Stimulated activated CD8-positive, alpha-beta memory T cell treated with anti-CD3 and anti-CD28 coated beads, Interleukin-4, amount 100 ng/mL, for 1 hour (primary cell): ENCODE results near the gene TUBGCP6.

ENCODE experiments used
- DNase-seq, 2 donors: peaks; one replicate each; pipeline ENCODE4 v3.0.0-alpha.2; 2020; ENCODE audit warnings: low read depth in 2 of 2, low spot score in 1 of 2

The TUBGCP6 gene, protein sequence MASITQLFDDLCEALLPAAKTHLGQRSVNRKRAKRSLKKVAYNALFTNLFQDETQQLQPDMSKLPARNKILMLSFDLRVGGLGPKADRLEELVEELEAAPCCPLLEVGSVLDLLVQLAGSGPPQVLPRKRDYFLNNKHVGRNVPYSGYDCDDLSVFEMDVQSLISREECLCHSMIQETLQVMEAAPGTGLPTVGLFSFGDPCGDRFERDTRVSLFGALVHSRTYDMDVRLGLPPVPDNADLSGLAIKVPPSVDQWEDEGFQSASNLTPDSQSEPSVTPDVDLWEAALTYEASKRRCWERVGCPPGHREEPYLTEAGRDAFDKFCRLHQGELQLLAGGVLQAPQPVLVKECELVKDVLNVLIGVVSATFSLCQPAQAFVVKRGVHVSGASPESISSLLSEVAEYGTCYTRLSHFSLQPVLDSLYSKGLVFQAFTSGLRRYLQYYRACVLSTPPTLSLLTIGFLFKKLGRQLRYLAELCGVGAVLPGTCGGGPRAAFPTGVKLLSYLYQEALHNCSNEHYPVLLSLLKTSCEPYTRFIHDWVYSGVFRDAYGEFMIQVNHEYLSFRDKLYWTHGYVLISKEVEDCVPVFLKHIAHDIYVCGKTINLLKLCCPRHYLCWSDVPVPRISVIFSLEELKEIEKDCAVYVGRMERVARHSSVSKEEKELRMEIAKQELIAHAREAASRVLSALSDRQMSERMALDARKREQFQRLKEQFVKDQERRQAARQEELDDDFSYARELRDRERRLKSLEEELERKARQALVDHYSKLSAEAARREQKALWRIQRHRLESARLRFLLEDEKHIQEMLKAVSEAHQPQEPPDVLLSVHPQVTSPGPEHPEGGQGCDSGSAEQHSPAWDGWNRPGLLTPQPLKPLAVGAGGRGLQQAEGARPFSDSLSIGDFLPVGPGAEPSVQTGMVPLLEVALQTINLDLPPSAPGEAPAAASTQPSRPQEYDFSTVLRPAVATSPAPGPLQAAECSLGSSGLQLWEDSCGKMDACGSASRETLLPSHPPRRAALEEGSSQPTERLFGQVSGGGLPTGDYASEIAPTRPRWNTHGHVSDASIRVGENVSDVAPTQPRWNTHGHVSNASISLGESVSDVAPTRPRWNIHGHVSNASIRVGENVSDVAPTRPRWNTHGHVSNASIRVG (N-terminal part only)

DNA sequence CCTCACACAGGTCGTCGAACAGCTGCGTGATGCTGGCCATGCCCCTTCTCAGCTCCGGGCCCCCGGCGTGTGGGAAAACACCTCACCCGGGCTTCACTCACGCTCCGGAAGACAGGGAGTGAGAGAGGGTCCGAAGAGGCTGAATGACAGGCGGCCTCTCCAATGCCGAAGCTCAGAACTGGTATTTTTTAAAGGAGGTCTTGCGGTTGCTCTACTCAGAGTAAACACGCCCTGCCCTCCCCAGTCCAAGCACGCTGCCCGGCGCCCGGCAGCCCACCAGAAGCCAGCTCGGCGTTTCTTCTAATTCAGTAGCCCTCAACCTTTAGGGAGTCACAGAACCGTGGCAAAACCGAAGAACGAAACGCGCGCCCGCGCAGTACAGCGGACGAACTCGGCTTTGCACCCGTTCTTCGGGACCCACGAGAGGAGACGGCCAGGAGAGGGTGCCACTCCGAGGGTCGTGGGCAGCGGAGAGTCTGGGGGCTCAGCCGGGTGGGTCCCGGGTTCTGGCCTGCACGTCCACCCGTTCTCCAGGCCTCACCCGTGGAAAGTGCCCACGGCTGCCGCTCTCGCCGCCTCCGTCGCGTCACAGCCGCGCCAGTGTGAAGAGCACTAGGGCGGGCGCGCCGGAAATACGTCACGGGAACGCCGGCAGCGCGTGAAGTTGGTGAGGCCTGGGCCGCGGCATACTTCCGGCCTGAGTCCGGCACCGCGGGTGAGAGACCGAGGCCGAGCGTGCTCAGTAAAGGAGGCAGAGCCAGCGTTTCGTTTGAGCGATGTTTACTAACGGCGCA is at the start of gene TUBGCP6:
TUBGCP6 (minus strand) TSS at position 604 of the 794 bp plus-strand sequence; CDS start at position 40, 564 bp downstream.
- DNase-seq = peak; percentile 84 to 89

DNA sequence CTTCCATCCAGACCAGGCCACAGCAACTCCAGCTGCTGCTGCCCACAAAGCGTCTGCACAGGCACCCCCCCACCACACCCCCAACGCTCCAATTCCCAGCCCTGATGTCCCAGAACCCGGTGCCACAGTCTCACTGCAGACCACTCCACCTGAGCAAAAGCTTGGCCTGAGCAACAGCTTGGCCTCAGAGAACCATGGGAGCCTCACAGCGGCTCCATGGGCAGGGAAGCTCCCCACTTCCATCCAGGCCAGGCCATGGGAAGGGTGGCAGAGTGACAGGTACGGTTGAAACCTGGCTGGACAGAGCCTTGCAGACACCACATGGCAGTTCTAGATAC is 49.5 kb upstream of the TUBGCP6 start:
- no peak for DNase-seq

DNA sequence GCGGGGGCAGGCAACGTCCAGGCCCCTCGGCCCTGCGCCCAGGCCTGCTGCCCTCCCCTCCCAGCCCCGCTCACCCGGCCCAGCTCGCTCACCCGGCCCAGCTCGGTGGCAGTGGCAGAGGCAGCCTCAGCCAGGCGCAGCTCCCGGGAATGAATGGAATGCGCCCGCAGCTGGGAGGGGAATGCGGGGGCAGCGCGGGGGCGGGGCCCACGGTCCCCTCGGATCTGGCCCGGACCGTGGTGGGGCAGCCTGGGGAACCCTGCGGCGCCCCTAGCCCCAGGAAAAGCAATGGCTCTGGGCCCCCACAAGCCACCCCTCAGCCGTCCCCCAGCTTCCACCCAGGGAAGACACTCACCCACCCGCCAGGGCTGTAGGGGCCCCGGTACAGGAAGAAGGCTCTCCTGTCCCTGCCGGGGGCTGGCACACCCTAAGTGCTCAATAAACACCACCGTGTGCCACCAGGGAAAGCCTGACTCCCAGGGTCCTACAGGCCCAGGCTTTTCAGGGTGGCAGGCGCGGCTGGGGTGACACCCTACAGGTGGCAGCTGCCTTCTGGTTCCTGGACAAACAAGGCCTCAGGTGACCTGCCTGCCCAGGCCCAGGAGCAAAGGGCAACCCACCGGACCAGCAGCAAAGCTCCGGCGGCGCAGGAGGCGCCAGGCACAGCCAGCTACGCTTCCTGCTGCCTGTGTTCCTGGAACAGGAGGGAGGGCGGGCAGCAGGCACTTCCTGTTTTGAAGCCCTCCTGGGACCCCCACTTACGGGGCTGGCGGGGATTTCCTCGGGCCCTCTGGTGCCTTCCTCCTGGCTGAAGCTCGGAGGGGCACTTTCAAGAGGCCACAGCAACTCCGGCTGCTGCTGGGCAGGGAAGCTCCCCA is 48.9 kb upstream of the TUBGCP6 start:
- no peak for DNase-seq

DNA sequence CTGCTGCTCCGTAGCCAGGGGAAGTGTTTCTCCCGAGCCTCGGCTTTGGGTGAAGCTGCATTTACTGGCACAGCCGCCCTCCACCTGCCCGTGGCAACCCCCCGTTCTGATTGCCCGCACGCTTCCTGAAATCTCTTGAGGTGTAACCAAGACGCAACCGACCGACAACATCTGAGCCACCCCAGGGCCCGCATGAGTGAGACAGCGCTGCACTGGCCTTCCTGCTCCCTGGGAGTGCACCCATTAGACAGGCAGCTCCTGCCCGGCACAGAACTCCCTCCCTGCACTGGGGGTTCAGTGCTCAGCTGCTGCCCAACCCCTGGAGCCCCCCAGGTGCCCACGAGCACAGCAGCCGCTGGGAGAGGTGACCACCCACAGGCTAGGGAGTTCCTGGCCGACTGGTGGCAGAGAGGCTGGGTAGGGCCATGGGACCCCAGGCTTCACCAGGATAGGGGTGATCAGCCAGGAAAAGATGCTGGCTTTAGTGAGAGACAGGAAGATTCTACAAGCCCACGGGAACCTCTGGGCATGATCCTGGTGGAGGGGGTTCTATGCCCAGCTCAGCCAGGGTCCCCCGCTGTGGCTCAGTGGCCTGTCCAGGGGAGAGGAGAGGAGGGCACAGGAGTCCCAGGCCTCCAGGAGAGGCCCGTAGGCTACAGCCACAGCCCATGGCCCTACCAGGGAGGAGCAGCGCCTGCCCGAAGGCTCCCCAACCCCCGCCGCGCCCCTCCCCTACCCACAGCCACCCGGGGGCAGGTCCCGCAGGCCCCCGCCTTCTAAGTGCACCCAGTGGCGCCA is 48.0 kb upstream of the TUBGCP6 start:
- no peak for DNase-seq

DNA sequence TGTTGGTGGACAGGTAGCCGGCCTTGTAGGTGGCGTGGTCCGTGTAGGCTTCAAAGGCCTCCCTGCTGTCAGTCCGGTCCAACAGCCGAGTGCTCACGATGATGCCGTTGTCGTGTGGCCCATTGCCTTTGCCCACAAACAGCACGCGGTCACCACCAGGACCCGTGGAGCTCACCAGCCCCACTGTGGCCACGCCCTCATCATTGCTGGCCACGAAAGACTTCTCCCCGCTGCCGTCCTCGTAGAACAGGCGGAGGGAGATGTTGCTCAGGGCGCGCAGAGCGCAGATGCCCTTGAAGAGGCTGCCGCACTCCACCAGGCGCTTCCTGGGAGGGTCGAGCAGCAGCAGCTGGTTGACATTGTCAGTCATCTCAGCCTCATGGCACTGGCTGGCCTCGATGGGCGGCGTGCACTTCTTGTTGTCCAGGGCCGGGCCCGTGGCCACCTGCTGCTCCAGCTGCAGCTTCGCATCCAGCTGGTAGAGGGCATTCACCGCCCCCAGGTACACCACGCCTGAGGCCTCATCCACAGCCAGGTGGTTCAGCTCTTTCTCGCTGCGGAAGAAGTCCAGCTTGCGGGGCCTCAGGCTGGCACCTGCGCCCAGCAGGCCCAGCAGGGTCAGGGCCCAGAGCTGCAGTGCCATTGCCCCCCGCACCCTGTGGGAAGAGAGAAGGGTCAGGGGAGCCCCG is 45.3 kb upstream of the TUBGCP6 start:
- DNase-seq = no peak

DNA sequence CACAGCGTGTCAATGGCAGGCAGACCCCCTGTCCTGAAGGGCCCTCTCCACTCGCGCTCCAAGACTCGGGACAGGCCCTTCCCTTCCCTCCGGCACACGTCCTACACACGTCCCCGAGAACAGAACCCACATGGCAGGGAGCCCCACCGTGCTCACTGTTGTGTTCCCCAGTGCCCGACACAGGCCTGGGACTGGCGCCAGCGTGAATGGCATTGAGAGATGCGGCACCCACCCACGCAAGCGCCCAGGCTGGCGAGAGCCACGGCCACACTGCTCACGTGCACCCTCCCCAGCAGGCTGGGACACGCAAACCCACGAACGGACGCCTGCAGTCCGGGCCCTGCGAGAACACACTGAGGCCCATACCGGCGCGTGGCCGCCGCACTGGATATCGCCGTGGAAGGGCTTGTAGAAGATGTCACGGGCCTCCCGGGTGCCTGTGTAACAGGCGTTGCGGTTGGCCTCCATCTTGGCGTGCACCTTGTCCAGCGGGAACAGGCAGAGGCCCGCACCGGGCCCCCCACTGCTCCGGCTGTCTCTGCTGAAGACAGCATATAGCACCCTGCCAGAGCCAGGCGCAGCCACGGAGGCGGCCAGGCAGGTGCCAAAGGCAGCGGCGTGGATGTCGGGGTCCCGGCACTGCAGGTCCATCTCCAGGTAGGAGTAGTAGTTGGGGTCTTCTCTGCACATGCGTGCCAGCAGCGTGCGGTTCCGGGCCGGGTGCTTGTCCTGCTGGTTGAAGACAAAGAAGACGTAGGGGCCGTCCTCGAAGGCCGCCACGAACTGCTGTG is 44.5 kb upstream of the TUBGCP6 start:
- no peak for DNase-seq

DNA sequence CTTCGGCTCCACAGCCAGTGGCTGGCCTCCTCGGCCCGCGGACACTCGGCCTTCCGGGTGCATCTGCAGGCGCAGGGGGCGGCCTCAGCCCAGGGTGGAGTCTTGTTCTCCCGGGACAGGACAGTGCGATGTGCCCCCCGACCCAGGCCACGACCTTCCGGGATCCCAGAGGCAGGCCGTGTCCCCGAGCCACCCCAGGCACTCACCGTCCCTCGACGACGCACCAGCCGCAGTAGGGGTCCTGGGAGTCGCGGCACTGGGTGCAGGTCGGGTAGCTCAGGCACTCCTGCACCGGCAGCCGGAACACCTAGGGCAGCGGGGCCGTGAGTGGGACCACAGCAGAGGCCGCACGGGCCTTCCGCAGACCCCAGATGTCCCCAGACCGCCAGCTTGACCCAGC is 42.9 kb upstream of the TUBGCP6 start:
- DNase-seq = no peak

DNA sequence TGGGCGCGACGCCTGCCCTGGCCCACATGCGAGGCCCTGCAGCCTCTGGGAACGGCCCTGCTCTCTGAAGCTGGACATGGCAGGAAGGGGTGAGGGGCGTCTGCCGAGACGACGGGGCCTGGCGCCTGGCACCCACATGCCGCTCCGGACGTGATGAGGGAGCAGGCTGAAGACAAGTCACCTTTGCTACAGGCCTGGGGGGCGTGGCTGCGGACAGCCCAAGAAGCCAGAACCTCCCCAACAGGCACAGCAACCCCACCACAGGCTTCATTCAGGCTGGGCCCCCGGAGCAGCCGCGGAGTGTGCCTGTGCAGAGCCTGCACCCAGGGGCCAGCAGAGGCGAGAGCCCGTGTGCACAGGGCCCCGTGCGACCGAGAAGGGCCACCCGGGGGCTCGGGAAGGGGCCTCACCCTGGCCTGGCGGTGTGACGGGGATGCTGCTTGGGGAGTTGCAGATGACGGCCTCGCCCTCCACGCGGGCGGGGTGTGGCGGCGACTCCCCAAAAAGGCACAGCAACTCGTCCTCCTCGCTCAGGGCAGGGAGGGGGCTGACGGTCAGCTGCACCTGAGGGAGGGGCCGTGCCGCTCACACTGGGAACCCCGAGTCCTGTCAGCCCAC is 42.0 kb upstream of the TUBGCP6 start:
- DNase-seq = no peak

DNA sequence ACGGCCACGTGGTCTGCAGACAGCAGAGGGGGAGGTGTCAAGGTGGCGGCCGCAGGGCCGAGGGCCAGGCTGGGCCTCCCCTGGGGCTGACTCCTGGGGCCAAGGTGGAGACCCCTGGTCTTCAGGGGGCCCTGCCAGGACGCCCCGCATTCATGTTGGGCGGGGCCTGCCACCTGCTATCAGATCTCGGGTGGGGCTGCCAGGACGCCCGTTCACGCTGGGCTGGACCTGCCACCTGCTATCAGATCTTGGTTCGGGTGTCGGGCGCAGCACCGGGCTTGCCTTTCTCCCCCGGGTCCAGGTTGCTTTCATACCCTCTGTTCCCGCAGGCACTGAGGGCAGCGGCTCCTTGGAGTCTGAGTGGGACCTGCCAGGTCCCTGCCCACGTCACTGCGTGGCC is 41.5 kb upstream of the TUBGCP6 start:
- DNase-seq = no peak

DNA sequence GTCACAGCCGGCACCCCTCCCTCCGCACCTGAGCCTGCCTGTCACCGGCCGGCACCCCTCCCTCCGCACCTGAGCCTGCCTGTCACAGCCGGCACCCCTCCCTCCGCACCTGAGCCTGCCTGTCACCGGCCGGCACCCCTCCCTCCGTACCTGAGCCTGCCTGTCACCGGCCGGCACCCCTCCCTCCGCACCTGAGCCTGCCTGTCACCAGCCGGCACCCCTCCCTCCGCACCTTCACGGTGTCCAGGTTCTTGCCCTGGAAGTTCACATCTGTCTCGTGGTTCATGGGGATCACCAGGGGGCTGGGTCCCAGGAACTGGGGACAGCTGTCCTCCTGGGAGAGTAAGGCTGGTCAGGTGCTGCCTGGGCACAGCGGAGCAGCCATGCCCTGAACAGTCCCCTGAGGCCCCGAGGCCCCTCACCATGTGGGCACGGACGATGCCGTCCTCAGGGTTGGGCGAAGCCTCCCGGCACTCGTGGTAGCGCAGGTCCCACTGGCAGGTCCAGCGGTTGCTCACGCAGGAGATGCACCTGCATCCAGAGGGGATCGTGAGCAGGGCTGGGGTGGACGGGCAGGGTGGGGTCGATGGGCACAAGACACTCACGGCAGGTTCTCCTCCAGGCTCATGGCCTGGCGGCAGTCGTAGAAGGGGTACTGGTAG is 40.9 kb upstream of the TUBGCP6 start:
- no peak for DNase-seq

DNA sequence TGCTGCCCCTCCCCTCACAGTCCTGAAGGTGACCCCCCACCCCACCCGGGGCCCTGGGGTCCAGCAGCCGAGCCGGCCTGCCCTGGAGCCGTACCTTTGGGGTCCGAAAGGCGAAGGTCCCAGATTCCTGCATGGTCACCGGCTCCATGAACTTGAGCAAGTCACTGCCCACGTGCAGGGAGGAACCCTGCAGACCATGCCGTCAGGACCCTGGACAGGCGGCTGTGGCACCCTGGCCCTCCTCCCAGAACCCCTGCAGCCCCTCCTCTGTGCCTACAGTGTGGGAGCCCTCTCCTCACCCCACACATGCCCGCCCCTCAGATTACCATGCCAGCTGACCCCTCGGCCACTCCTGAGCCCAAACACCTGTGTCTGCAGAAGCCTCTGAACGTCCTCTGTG is 39.7 kb upstream of the TUBGCP6 start:
- no peak for DNase-seq

DNA sequence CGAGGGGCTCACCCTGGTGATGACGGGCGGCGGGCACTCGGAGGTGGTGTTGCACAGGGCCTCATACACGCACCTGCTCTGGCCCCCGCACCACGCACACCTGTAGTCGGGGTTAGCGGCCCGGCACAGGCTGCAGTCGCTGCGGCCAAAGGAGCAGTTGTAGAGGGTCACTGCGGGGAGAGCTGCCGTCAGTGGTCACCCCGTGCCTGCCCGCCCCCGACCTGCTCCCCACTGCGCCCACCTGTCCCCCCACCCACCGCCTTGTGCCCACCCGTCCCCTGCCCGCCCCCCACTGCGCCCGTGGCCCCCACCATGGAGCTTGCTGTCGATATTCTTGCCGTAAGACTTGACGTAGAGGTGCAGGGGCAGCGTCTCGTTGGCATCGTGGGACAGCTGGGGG is 39.0 kb upstream of the TUBGCP6 start:
- no peak for DNase-seq

DNA sequence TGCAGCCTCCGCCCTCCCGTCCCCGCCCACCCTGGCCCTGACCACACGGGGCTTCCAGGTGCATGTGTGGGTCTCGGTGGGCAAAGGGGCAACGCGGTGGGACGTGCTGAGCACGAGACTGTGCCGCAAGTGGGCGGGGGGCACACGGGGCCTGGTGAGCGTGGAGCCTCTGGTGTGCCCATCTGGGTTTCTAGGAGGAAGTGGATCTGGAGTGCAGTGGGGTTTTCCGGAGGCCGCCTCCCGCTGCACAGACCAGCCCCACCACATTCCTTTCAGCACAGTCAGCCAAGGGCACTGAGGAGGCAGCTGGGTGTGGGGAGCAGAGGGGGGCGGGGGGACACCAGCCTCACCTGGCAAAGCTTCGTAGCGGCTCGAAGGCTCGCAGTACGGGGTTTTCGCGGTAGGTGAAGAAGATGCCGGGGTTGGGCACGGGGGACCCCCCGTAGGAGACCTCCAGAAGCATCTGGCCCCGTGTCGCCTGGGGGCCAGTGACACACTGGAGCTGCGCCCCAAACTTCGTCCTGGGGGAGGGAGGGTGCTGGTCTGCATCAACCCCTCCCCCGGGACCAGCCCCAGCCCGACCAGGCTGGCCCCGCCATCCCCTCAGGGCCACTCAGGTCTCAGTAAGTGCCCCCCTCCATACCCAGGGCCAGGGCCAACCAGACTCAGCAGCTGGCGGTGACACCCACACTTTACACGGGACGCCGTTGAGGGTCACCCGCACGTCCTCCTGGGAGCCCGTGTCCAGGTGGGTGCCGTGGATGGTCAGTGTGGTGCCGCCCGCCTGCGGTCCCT is 37.7 kb upstream of the TUBGCP6 start:
- DNase-seq = no peak

DNA sequence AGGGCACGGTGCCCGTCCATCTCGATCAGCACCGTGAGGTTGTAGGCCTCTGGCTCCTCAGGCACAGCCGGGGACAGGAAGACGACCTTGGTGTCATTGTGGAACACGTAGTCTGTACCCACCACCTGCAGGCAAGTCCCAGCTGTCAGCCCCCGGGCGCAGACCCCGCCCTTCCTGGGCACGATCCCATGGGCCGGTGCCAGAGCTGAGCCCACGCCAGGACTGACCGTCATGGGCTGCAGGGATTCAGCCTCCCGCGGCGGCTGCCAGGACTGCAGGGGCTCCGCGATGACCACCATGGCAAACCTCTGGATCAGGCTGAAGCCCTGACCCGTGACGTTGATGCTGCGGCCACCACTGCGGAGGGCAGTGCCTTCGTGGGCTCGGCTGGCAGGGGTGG is 37.1 kb upstream of the TUBGCP6 start:
- no peak for DNase-seq

DNA sequence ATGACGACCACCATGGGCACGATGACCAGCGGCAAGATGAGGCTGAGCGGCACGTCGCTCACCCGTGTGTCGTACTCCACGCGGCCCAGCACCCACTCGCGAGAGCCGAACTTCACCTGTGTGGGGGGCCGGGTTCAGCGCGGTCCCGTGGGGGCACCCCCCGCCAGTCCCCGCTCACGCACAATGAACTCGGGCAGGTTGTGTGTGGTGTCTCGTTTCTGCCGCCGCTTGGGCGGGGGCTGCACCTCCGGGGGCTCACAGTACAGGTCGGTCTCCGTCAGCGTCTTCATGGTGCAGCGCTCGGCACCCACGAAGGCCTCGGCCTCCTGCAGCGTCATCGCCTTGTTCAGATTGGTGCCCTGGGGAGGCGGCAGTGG is 36.5 kb upstream of the TUBGCP6 start:
- DNase-seq = no peak

DNA sequence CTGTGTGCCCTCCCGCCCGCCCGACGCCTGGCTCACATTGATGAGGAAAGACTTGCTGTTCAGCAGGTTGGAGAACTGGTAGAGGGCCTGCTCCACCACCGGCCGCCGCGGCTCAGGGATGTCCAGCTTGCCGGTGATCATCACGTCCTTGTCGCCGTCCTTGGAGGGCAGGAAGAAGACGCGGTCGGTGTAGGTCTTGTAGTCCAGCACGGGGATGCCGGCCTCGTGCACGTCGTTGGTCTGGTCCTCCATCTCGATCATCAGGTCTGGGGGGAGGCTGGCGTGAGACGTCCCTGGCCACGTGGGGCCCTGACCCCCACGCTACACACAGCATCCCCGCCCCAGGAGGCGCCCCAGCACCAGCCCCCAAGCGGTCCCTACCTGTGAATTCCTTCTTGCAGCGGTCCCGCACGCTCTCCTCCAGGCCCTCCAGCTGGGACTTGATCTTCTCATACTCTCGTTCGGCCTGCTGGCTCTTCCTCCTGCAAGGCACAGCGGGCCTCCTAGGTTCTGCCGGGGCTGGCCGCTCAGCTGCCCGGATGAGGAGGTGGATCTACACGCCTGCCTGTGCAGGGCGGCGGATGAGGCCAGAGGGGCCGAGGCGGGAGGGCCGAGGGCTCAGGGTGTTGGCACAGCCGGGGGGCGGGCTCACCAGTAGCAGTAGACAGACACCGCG is 36.0 kb upstream of the TUBGCP6 start:
- DNase-seq = no peak
